IMR-90 (cell line): ENCODE measurements around the gene CDK17. TPM values are rescaled to one million over a fixed set of nuclear protein-coding genes. Genes with fewer than 3 reads are reported as not detected.

Experiments used
- ATAC-seq: fragments of 200-7000 bp; cut with Tn5 transposase; 2 replicates; pipeline ENCODE4 v1.9.1; 2020; ENCODE audit warnings: low read depth, mild to moderate bottlenecking, moderate library complexity
- BruUV-seq: library from RNA; stranded (reverse); fragments of 400-500 nt; replicated peaks from 2 replicates; lab custom pipeline; 2021; lab: Mats Ljungman, UMichigan
- CTCF ChIA-PET: fragments of 300-600 bp; formaldehyde crosslinking; extraction: SDS; loops from one replicate; lab custom pipeline; 2021; ENCODE audit warnings: antibody characterized with exemption; lab: Yijun Ruan, JAX
- POLR2A ChIA-PET: fragments of 300-600 bp; sonication (Branson Sonifier 250); formaldehyde crosslinking; loops from one replicate; lab custom pipeline; 2022; ENCODE audit warnings: antibody characterized with exemption; ENCODE audit not compliant: unreplicated experiment; lab: Charles Lee
- DNase-seq: peaks from one replicate; pipeline ENCODE4 v3.0.0; 2013
- H2AFZ ChIP-seq: replicated peaks from 2 replicates; pipeline ENCODE3; 2013; ENCODE audit warnings: low read length, mild to moderate bottlenecking; ENCODE audit not compliant: poor library complexity
- H2AK5ac ChIP-seq: 2 replicates; pipeline ENCODE4 v1.6.1; 2013; ENCODE audit warnings: low read depth, low read length, inconsistent platforms
- H2AK9ac ChIP-seq: replicated peaks from 2 replicates; pipeline ENCODE3; 2013; ENCODE audit warnings: mild to moderate bottlenecking, low read depth, low read length, moderate library complexity; ENCODE audit not compliant: poor library complexity
- H2BK120ac ChIP-seq: 2 replicates; pipeline ENCODE4 v1.6.1; 2013; ENCODE audit warnings: low read depth, low read length, inconsistent platforms
- H2BK15ac ChIP-seq: 3 replicates; pipeline ENCODE4 v1.6.1; 2013; ENCODE audit warnings: low read depth, low read length, inconsistent platforms
- H2BK20ac ChIP-seq: 2 replicates; pipeline ENCODE4 v1.6.1; 2013; ENCODE audit warnings: low read depth, mild to moderate bottlenecking, inconsistent platforms, low read length, moderate library complexity
- H2BK5ac ChIP-seq: 2 replicates; pipeline ENCODE4 v1.6.1; 2013; ENCODE audit warnings: mild to moderate bottlenecking, low read depth, low read length, inconsistent platforms; ENCODE audit not compliant: poor library complexity, severe bottlenecking
- H3K14ac ChIP-seq: replicated peaks from 2 replicates; pipeline ENCODE4 v1.6.1; 2013; ENCODE audit warnings: low read depth, low read length, inconsistent platforms
- H3K18ac ChIP-seq: 2 replicates; pipeline ENCODE4 v1.6.1; 2013; ENCODE audit warnings: low read depth, low read length, control low read depth
- H3K23ac ChIP-seq: 2 replicates; pipeline ENCODE4 v1.6.1; 2013; ENCODE audit warnings: low read depth, low read length, inconsistent platforms
- H3K27ac ChIP-seq: 2 replicates; pipeline ENCODE4 v1.5.1; 2013; ENCODE audit warnings: mild to moderate bottlenecking, control low read depth, low read length; ENCODE audit not compliant: insufficient read depth
- H3K27me3 ChIP-seq: 2 replicates; pipeline ENCODE4 v1.6.1; 2013; ENCODE audit warnings: low read length; ENCODE audit not compliant: control insufficient read depth, insufficient read depth
- H3K36me3 ChIP-seq: 2 replicates; pipeline ENCODE4 v1.6.1; 2013; ENCODE audit warnings: low read length, mixed read lengths; ENCODE audit not compliant: control insufficient read depth, insufficient read depth
- H3K4ac ChIP-seq: 2 replicates; pipeline ENCODE4 v1.6.1; 2013; ENCODE audit warnings: low read depth, low read length, inconsistent platforms
- H3K4me1 ChIP-seq: 2 replicates; pipeline ENCODE4 v1.6.1; 2013; ENCODE audit warnings: low read length, mixed read lengths; ENCODE audit not compliant: control insufficient read depth, insufficient read depth
- H3K4me2 ChIP-seq: 2 replicates; pipeline ENCODE4 v1.6.1; 2013; ENCODE audit warnings: low read depth, mild to moderate bottlenecking, control low read depth, low read length, moderate library complexity
- H3K4me3 ChIP-seq: 2 replicates; pipeline ENCODE4 v1.5.1; 2013; ENCODE audit warnings: low read depth, mild to moderate bottlenecking, control low read depth, low read length, moderate library complexity; ENCODE audit not compliant: insufficient read depth
- H3K56ac ChIP-seq: 2 replicates; pipeline ENCODE4 v1.6.1; 2013; ENCODE audit warnings: low read length, inconsistent platforms; ENCODE audit not compliant: insufficient read depth; ENCODE audit errors: extremely low read depth
- H3K79me1 ChIP-seq, 2 experiments: 2 replicates each; pipeline ENCODE4 v1.6.1; 2013; ENCODE audit warnings: low read length in 2 of 2, inconsistent platforms in 1 of 2, low read depth in 1 of 2
- H3K9ac ChIP-seq: 2 replicates; pipeline ENCODE4 v1.6.1; 2013; ENCODE audit warnings: low read depth, low read length, control low read depth
- H3K9me1 ChIP-seq: 2 replicates; pipeline ENCODE4 v1.6.1; 2013; ENCODE audit warnings: low read length, inconsistent platforms; ENCODE audit not compliant: insufficient read depth
- H3K9me3 ChIP-seq: 2 replicates; pipeline ENCODE4 v1.6.1; 2013; ENCODE audit warnings: low read length; ENCODE audit not compliant: control insufficient read depth, insufficient read depth
- H4K20me1 ChIP-seq: 2 replicates; pipeline ENCODE4 v1.6.1; 2013; ENCODE audit warnings: low read length, inconsistent platforms; ENCODE audit not compliant: insufficient read depth
- H4K5ac ChIP-seq: 2 replicates; pipeline ENCODE4 v1.6.1; 2013; ENCODE audit warnings: mild to moderate bottlenecking, low read depth, low read length, control low read depth
- H4K8ac ChIP-seq, 2 experiments: 2 replicates each; pipeline ENCODE4 v1.6.1; 2013; ENCODE audit warnings: low read depth in 2 of 2, low read length in 2 of 2, control low read depth in 1 of 2, inconsistent platforms in 1 of 2
- H4K91ac ChIP-seq: 2 replicates; pipeline ENCODE4 v1.6.1; 2013; ENCODE audit warnings: low read depth, low read length, inconsistent platforms; ENCODE audit not compliant: insufficient read depth
- RCOR1 ChIP-seq: IDR thresholded peaks from 2 replicates; pipeline ENCODE4 v1.6.1; 2012; ENCODE audit warnings: mild to moderate bottlenecking, low read length, improper control_type of control experiment; ENCODE audit not compliant: insufficient replicate concordance
- WGBS, 2 experiments: methylation state at CpG; one replicate each; pipeline versions ENCODE4 v1.1.5 to v1.1.7; 2013; ENCODE audit warnings: missing lambda C conversion rate in 2 of 2; ENCODE audit not compliant: insufficient read length in 1 of 2; ENCODE audit errors: extremely low coverage in 2 of 2; 5-methylcytosine and 5-hydroxymethylcytosine counted together
- dilution Hi-C: fragments of 300-500 bp; cut with HindIII; formaldehyde crosslinking; loops from one replicate; pipeline ENCODE4 v1.14.3; 2018; ENCODE audit warnings: low sequenced_read_pairs; ENCODE audit not compliant: unreplicated experiment
- in situ Hi-C: fragments of 300-500 bp; cut with MboI; formaldehyde crosslinking; loops from 3 replicates; pipeline ENCODE4 v1.14.3; 2019; ENCODE audit warnings: low sequenced_read_pairs, inconsistent platforms, mixed read lengths
- intact Hi-C: fragments of 100-400 bp; cut with micrococcal nuclease; formaldehyde crosslinking; loops from 2 replicates; pipeline ENCODE4 v1.10.0; 2022
- polyA plus RNA-seq, 3 experiments: library from polyadenylated mRNA; depleted of rRNA; stranded (reverse); fragments of >200 nt; gene quantifications; 2 replicates each; pipeline ENCODE4 v1.2.3, GENCODE V29; 2012; ENCODE audit warnings: low replicate concordance in 1 of 3
- total RNA-seq: library from RNA; depleted of rRNA; stranded (reverse); fragments of >200 nt; gene quantifications from 2 replicates; pipeline ENCODE4 v1.2.3, GENCODE V29; 2012

Gene CDK17
- total and polyA plus RNA-seq, 2 of the 4 experiments (the other 2 are of a cell fraction), result 14.5 to 50.2 TPM

DNA sequence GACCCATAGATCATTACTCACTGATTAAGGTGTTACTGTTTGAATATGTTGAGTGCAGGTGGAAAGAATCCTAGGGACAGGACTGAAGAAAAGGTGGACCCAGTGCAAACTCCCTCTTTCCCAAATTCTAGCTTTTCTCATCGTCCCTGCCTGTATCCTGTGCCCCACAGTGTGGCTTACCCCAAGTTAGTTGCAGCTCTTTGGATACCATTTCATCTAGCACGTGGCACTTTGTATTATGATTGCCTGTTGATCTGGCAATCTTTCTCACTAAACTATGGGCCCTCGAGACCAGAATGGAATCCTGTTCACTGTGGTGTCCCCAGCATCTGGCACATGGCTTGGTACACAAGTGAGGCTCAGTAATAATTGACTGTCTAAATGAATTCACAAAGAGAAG, 139.6 kb downstream of the CDK17 start:
- intact Hi-C loops, result no loop called here
- no peak overlapping the region for H3K27ac ChIP-seq

More for the DNA sequence above, 139.6 kb downstream of the CDK17 start:
- dilution Hi-C loops (no loop called here), in situ Hi-C loops (no loop called here)
- POLR2A ChIA-PET, result no interaction called here
- H3K9me3 ChIP-seq, result no peaks in the 10 kb centered on the region
- WGBS, 2 experiments, result no CpG with 5 or more reads among the region's 3 CpGs
- peaks cover 32% of the 10 kb centered on the region for H3K36me3 ChIP-seq
- H2BK120ac ChIP-seq, result no peak overlapping the region
- DNase-seq (no peak), ATAC-seq (no peak)
- no peak overlapping the region for H3K23ac ChIP-seq
- H4K20me1 ChIP-seq, result peaks cover 67% of the 10 kb centered on the region
- no peak overlapping the region for H2BK5ac ChIP-seq
- no peak overlapping the region for H4K5ac ChIP-seq
- H3K79me1 ChIP-seq, result peaks cover 36 to 89% of the 10 kb centered on the region in 2 experiments
- H4K91ac ChIP-seq, result no peak overlapping the region
- H3K9me1 ChIP-seq, result peaks cover 24% of the 10 kb centered on the region
- H2AK5ac ChIP-seq, result no peak overlapping the region
- H2AFZ ChIP-seq, result no peak overlapping the region
- H3K4me2 ChIP-seq, result no peak overlapping the region
- H2AK9ac ChIP-seq, result no peak overlapping the region
- no peak overlapping the region for H2BK20ac ChIP-seq
- BruUV-seq, result no TSS peak
- peaks cover 17% of the 10 kb centered on the region for H3K4me1 ChIP-seq
- H3K56ac ChIP-seq, result no peak overlapping the region
- no peak overlapping the region for H3K4ac ChIP-seq
- CTCF ChIA-PET, result no interaction called here
- H2BK15ac ChIP-seq, result no peak overlapping the region
- no peak overlapping the region for H4K8ac ChIP-seq
- no peak overlapping the region for H3K14ac ChIP-seq
- no peak overlapping the region for H3K18ac ChIP-seq
- TF ChIP-seq RCOR1, result no peak
- H3K4me3 ChIP-seq, result no peak overlapping the region
- no peak overlapping the region for H3K9ac ChIP-seq
- H3K27me3 ChIP-seq, result no peaks in the 10 kb centered on the region
